Liver (tissue), 9 donors: ENCODE measurements around the gene ANAPC7. TPM values are rescaled to one million over a fixed set of nuclear protein-coding genes. Genes with fewer than 3 reads are reported as not detected.

Experiments
- DNase-seq: peaks from one replicate; pipeline ENCODE4 v3.0.0-alpha.2; 2017; ENCODE audit warnings: low spot score
- H3K27ac ChIP-seq, 2 donors: one replicate each; pipeline ENCODE4 v1.7.0; 2013; ENCODE audit warnings: inconsistent platforms in 2 of 2, low read length in 2 of 2, control low read depth in 1 of 2, low read depth in 1 of 2, mild to moderate bottlenecking in 1 of 2
- H3K27me3 ChIP-seq, 4 donors: one replicate each; pipeline versions ENCODE4 v1.6.1 to v1.7.0; 2013; ENCODE audit warnings: low read length in 3 of 4, inconsistent platforms in 1 of 4, mild to moderate bottlenecking in 1 of 4, moderate library complexity in 1 of 4; ENCODE audit not compliant: control insufficient read depth in 4 of 4, insufficient read depth in 4 of 4
- H3K36me3 ChIP-seq, 4 donors: one replicate each; pipeline versions ENCODE4 v1.6.1 to v1.7.0; 2013; ENCODE audit warnings: low read length in 3 of 4, mild to moderate bottlenecking in 3 of 4, low read depth in 1 of 4, moderate library complexity in 1 of 4; ENCODE audit not compliant: control insufficient read depth in 4 of 4, insufficient read depth in 3 of 4
- H3K4me1 ChIP-seq, 4 donors: one replicate each; pipeline versions ENCODE4 v1.6.1 to v1.7.0; 2013; ENCODE audit warnings: low read length in 3 of 4, mild to moderate bottlenecking in 3 of 4, moderate library complexity in 1 of 4; ENCODE audit not compliant: control insufficient read depth in 4 of 4, insufficient read depth in 4 of 4
- H3K4me3 ChIP-seq, 3 donors: one replicate each; pipeline versions ENCODE4 v1.6.1 to v1.7.0; 2013; ENCODE audit warnings: low read length in 3 of 3, control low read depth in 1 of 3, low read depth in 1 of 3, mild to moderate bottlenecking in 1 of 3
- H3K9ac ChIP-seq, 2 donors: one replicate each; pipeline ENCODE4 v1.7.0; 2013; ENCODE audit warnings: low read length in 2 of 2, mild to moderate bottlenecking in 2 of 2, moderate library complexity in 2 of 2, control low read depth in 1 of 2, low read depth in 1 of 2
- H3K9me3 ChIP-seq, 4 donors: one replicate each; pipeline versions ENCODE4 v1.6.1 to v1.7.0; 2013; ENCODE audit warnings: low read length in 3 of 4; ENCODE audit not compliant: control insufficient read depth in 4 of 4
- ATF3 ChIP-seq: IDR thresholded peaks from 2 replicates; pipeline ENCODE4 v1.6.1; 2016; ENCODE audit warnings: antibody characterized with exemption
- CTCF ChIP-seq: fragments of 150-350 bp; IDR thresholded peaks from 2 replicates; pipeline ENCODE4 v1.5.1; 2017; ENCODE audit warnings: improper control_type of control experiment, low read depth, low read length; ENCODE audit not compliant: missing input control
- EGR1 ChIP-seq, 2 donors: IDR thresholded peaks; 2 replicates each; pipeline ENCODE4 v1.6.1; 2016 to 2018; ENCODE audit warnings: antibody characterized with exemption in 2 of 2, low read depth in 2 of 2
- FOXA1 ChIP-seq: IDR thresholded peaks from 2 replicates; pipeline ENCODE4 v1.6.1; 2016; ENCODE audit warnings: antibody characterized with exemption
- FOXA2 ChIP-seq: IDR thresholded peaks from 2 replicates; pipeline ENCODE4 v1.6.1; 2016; ENCODE audit warnings: antibody characterized with exemption
- GABPA ChIP-seq, 2 donors: IDR thresholded peaks in 1 of 2; conservative IDR thresholded peaks in 1 of 2; 2 replicates each; pipeline ENCODE4 v1.6.1; 2016; ENCODE audit warnings: antibody characterized with exemption in 2 of 2, mild to moderate bottlenecking in 1 of 2, moderate library complexity in 1 of 2
- HNF4A ChIP-seq, 2 donors: conservative IDR thresholded peaks; 2 replicates each; pipeline ENCODE4 v1.6.1; 2016; ENCODE audit warnings: antibody characterized with exemption in 2 of 2, mild to moderate bottlenecking in 2 of 2
- HNF4G ChIP-seq: IDR thresholded peaks from 2 replicates; pipeline ENCODE4 v1.6.1; 2016; ENCODE audit warnings: antibody characterized with exemption
- JUND ChIP-seq, 2 donors: IDR thresholded peaks; 2 replicates each; pipeline ENCODE4 v1.6.1; 2016; ENCODE audit warnings: antibody characterized with exemption in 2 of 2
- MAX ChIP-seq: IDR thresholded peaks from 2 replicates; pipeline ENCODE4 v1.6.1; 2016; ENCODE audit warnings: antibody characterized with exemption
- NR2F2 ChIP-seq: IDR thresholded peaks from 2 replicates; pipeline ENCODE4 v1.6.1; 2016; ENCODE audit warnings: antibody characterized with exemption
- RAD21 ChIP-seq, 2 donors: IDR thresholded peaks; 2 replicates each; pipeline ENCODE4 v1.6.1; 2016; ENCODE audit warnings: antibody characterized with exemption in 2 of 2, mild to moderate bottlenecking in 2 of 2
- REST ChIP-seq: IDR thresholded peaks from 2 replicates; pipeline ENCODE4 v1.6.1; 2016; ENCODE audit warnings: antibody characterized with exemption, mild to moderate bottlenecking
- RXRA ChIP-seq, 2 donors: IDR thresholded peaks; 2 replicates each; pipeline ENCODE4 v1.6.1; 2017 to 2018; ENCODE audit warnings: antibody characterized with exemption in 2 of 2, mild to moderate bottlenecking in 1 of 2
- SP1 ChIP-seq: IDR thresholded peaks from 2 replicates; pipeline ENCODE4 v1.6.1; 2018; ENCODE audit warnings: antibody characterized with exemption, mild to moderate bottlenecking
- TAF1 ChIP-seq: conservative IDR thresholded peaks from 2 replicates; pipeline ENCODE4 v1.6.1; 2016; ENCODE audit warnings: antibody characterized with exemption, mild to moderate bottlenecking
- YY1 ChIP-seq: IDR thresholded peaks from 2 replicates; pipeline ENCODE4 v1.6.1; 2016; ENCODE audit warnings: antibody characterized with exemption, mild to moderate bottlenecking
- ZBTB33 ChIP-seq: IDR thresholded peaks from 2 replicates; pipeline ENCODE4 v1.6.1; 2016; ENCODE audit warnings: antibody characterized with exemption
- WGBS: extraction: QIAGEN DNeasy Blood & Tissue Kit; methylation state at CpG from one replicate; pipeline ENCODE4 v1.1.7; 2013; 5-methylcytosine and 5-hydroxymethylcytosine counted together
- polyA plus RNA-seq, 2 donors: library from polyadenylated mRNA; stranded (reverse) in 1 of 2; unstranded in 1 of 2; fragments of 200-250 nt in 1 of 2; fragments of >200 nt in 1 of 2; fragmentation: Nextera tagmentation in 1 of 2; extraction: Ambion mirVana in 1 of 2; gene quantifications; one replicate each; pipeline versions ENCODE4 v1.2.1 to v1.2.3, GENCODE V29; 2013 to 2015
- total RNA-seq, 2 donors: library from RNA; depleted of rRNA; stranded (reverse); fragments of >200 nt; gene quantifications; one replicate each; pipeline ENCODE4 v1.2.3, GENCODE V29; 2014
- donor health status: healthy.
- donor health status: healthy.
- donor health status: healthy.
- donor health status: healthy.
- donor health status: healthy.

ANAPC7 gene
- total and polyA plus RNA-seq, 4 donors = 11.4 to 21.1 (median 16.3) TPM

- DNase-seq = no peak
- Histone ChIP-seq H3K4me3 (no peak overlapping the region), H3K4me1 (no peaks in the 10 kb centered on the region), H3K9me3 (no peaks in the 10 kb centered on the region), H3K9ac (no peak overlapping the region), H3K27ac (no peak overlapping the region), H3K27me3 (no peaks in the 10 kb centered on the region), H3K36me3 (peaks cover 17 to 49% (median 39%) of the 10 kb centered on the region in 4 donors)
- WGBS = 80% methylated on average over 2 of the region's 2 CpGs
- no peak for TF ChIP-seq FOXA2
- no peak for TF ChIP-seq TAF1
- TF ChIP-seq MAX = no peak
- TF ChIP-seq CTCF = no peak
- no peak for TF ChIP-seq HNF4G
- TF ChIP-seq ATF3 = no peak
- no peak for TF ChIP-seq NR2F2
- TF ChIP-seq GABPA (IDR thresholded peaks at IDR 0.05 in 1 of 2, conservative IDR thresholded peaks at IDR 0.05 in 1 of 2) = no peak
- no peak for TF ChIP-seq RAD21 (IDR thresholded peaks at IDR 0.05)
- no peak for TF ChIP-seq RXRA (IDR thresholded peaks at IDR 0.05)
- TF ChIP-seq SP1 = no peak
- no peak for TF ChIP-seq JUND (IDR thresholded peaks at IDR 0.05)
- TF ChIP-seq YY1 = no peak
Observed at GRCh38 chr12:110373425-110373824, 30.1 kb downstream of the ANAPC7 start.

- Histone ChIP-seq H3K9me3 (no peaks in the 10 kb centered on the region), H3K4me1 (no peaks in the 10 kb centered on the region), H3K36me3 (peaks cover 17 to 46% (median 39%) of the 10 kb centered on the region in 4 donors), H3K4me3 (no peak overlapping the region), H3K27ac (no peak overlapping the region), H3K27me3 (no peaks in the 10 kb centered on the region), H3K9ac (no peak overlapping the region)
- no peak for DNase-seq
- WGBS = 89% methylated on average over 4 of the region's 4 CpGs
- no peak for TF ChIP-seq ATF3
- TF ChIP-seq HNF4G = no peak
- TF ChIP-seq RAD21 (IDR thresholded peaks at IDR 0.05) = no peak
- no peak for TF ChIP-seq NR2F2
- no peak for TF ChIP-seq RXRA (IDR thresholded peaks at IDR 0.05)
- TF ChIP-seq TAF1 = no peak
- TF ChIP-seq CTCF = no peak
- TF ChIP-seq REST = no peak
- no peak for TF ChIP-seq ZBTB33
- TF ChIP-seq FOXA2 = no peak
- TF ChIP-seq MAX = no peak
- TF ChIP-seq EGR1 (IDR thresholded peaks at IDR 0.05; ENCODE audit: low read depth in 2 of 2) = no peak
- TF ChIP-seq FOXA1 = no peak
- TF ChIP-seq GABPA (IDR thresholded peaks at IDR 0.05 in 1 of 2, conservative IDR thresholded peaks at IDR 0.05 in 1 of 2) = no peak
- no peak for TF ChIP-seq JUND (IDR thresholded peaks at IDR 0.05)
- no peak for TF ChIP-seq HNF4A (conservative IDR thresholded peaks at IDR 0.05)
- TF ChIP-seq SP1 = no peak
- no peak for TF ChIP-seq YY1
Observed at GRCh38 chr12:110373025-110373424, 30.5 kb downstream of the ANAPC7 start.
